Activated CD8-positive, alpha-beta memory T cell treated with anti-CD3 and anti-CD28 coated beads for 36 hours (primary cell): Measurements from ENCODE around the gene KIAA1191. TPM values are rescaled to one million over a fixed set of nuclear protein-coding genes. Genes with fewer than 3 reads are reported as not detected.
"Not testable (repeated sequence)": the region's sequence is repeated elsewhere in the genome, so short reads cannot be mapped to it uniquely, and the experiment has no call there.

ENCODE experiments used
- CTCF ChIA-PET: fragments of 350-600 bp; sonication (Branson Sonifier 250); formaldehyde crosslinking; loops from one replicate; lab custom pipeline; 2021; ENCODE audit warnings: antibody characterized with exemption; lab: Charles Lee
- POLR2A ChIA-PET: fragments of 350-600 bp; sonication (Branson Sonifier 250); formaldehyde crosslinking; loops from one replicate; lab custom pipeline; 2021; ENCODE audit warnings: antibody characterized with exemption; lab: Charles Lee
- total RNA-seq, 2 experiments: library from RNA; stranded (reverse); gene quantifications; one replicate each; pipeline ENCODE4 v1.2.3, GENCODE V29; 2021

KIAA1191 gene
- total RNA-seq, 2 experiments from 2014 or later, result 39.1 to 39.4 TPM

DNA sequence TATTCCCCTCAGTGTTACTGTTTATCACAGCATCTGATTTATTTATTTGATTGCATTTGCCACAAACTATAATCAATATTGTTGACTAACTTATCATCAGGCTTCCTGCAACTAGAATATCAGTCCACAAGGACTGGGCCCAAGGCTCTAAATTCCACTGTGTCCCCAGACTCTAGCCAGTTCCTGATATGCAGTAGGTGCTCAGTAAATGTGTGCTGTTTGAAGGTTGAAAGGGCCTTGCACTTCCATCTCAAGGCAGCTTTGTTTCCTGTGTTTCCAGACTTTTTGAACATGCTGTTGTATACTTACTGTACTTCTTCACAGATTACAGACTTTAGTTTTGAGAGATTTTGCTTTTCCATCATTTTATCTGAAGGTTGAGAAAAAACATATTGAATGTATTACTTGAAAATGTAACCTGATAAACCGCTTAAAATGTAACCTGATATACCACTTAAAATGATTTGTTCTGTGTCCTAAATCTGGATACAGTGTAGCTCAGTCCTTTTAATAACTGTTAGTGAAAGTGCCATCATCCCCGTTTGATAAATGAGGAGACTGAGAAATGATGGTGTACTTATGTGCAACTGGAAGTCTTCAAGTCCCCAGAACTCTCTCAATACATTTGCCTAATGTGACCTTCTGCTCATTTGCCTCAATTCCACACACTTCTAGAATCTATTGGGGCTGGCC, 18.7 kb downstream of the KIAA1191 start:
- CTCF ChIA-PET, result no interaction called here
- POLR2A ChIA-PET, result no interaction called here

DNA sequence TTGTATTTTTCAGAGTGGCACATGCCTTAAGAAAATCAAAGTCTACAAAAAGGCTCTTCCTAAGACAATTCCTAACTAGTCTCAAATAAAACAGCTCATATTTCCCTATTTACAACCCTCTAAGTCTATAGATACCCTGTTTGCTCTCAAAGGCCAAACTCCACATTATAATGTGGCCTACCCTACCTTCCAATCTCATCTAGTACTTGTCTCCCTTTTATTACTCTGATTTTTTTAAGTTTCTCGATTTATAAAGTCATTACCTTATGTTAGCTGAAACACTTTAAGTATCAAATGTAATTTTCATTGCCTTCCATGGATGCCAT, 19.4 kb downstream of the KIAA1191 start:
- ChIA-PET POLR2A (no interaction called here), CTCF (no interaction called here)

DNA sequence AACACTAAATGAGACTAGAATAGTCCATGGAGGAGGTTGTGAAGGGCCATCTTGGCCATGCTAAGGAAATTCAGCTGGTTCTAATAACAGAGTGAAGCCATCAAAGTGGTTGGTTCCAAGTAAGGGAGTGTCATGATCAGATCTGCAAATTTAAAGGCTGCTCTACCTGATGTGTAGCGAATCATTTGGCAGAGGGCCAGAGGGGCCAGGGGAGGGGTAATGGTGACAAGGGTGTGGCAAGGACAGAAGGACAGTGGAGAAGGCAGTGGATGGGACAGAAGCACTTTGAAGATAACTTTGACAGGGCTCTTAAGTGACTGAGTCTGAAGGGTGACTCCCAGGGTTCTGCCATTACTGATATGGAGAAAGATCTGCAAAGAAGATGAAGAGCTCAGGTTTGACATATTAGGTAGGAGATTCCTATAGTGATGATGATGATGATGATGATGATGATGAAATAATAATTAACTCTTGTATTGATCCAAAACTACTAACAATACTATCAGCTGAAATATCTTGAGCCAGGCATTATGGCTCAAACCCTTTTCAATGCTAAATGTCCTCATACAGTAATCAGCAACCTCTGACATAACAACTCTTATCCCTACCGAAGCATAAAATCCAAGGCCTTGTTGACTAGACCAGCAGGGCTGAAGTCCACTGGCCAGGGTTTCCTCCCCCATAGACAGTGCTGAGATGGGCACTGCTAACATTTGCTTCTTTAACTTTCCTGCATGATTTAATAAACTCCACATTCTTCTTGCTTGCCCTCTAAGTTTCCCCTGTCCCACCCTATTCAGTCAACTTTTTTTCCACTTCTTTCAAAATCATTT, 20.0 kb downstream of the KIAA1191 start:
- CTCF ChIA-PET, result no interaction called here
- POLR2A ChIA-PET, result no interaction called here

DNA sequence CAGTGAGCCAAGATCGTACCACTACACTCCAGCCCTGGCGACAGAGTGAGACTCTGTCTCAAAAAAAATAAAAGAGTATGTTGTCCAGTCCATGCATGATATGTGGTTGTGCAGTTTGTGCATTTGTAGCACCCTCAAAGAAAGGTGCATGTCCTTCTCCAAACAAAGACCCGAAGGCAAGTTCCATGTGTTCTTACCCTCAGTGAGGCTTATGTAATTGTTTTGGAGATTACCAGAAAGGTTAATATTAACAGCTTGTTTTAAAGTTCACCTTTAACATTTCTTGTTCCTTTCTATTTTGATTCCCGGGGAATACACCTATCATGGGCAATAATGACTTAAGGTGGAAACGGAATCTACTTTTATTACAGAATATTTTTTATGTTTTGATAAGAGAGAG, 22.3 kb downstream of the KIAA1191 start:
- ChIA-PET POLR2A (no interaction called here), CTCF (no interaction called here)

DNA sequence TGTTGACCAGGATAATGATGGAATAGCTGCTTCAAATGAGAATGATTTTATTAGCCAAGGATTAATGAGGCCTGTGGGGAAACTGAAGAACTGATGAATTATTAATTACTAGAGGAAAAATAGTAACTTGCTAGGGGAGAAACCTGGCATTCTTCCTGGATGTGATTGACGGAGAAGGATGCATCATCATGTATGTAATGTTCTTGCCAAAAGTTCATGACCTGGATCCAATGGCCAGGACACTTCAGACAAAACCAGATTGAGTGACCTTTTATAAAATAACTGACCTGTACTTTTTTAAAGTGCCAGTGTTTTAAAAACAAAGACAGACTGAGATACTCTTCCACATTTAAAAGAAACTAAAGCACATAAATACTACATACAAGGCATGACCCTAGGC, 23.7 kb downstream of the KIAA1191 start:
- CTCF ChIA-PET, result no interaction called here

DNA sequence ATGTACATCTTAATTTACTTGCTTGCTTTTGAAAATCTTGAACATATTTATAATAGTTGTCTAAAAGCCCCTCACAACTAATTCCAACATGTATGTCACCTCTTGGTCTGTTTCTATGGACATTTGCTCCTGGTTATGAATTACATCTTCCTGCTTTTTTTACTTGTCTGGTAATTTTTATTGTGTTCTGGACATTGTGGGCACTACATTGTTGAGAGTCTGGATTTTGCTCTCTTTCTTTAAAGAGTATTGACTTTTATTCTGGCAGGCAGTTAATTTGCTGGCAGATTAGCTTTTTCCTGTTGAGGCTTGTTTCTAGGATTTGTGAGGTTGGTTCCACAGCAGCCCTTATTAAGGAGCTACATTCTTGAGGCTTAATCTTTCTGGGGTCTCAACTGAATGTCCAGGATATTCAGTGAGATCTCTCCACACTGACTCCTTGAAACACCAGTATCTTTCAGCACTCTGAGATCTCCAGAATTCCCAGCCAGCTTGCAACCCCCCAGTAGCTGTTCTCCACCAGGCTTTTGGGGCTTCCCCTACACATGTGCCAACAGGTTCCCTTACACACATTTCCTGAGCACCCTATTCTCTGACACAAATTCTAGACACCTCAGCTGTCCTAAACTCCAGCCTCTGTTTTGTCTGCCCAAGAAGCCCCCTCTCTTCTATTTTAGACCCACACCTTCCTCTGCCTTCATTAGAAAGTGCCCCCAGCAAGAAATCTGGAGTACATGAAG, 27.4 kb downstream of the KIAA1191 start:
- ChIA-PET POLR2A (no interaction called here), CTCF (interaction anchor here (0.7 kb wide), 1 partner anchor 14 kb away, joined by 4 read pairs; no protein-coding TSS in a partner anchor)

More for the DNA sequence above, 23.7 kb downstream of the KIAA1191 start:
- POLR2A ChIA-PET, result no interaction called here

DNA sequence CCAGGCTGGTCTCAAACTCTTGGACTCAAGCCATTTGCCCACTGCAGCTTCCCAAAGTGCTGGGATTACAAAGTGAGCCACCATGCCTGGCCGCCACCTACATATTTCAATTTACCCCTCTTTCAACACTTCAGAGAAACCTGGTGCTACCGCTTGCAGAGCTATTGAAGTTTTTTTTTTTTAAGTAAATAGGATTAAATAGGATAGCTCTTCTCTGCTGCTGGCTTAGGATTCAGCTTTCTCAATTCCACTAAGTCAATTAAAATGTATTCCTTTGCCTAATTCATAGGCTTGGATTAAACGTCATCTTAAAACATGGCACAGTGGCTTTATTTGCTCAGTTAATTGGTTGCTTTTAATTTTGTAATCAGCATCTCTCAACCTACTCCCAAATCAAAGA, 41.0 kb downstream of the KIAA1191 start:
- ChIA-PET POLR2A (no interaction called here), CTCF (no interaction called here)

DNA sequence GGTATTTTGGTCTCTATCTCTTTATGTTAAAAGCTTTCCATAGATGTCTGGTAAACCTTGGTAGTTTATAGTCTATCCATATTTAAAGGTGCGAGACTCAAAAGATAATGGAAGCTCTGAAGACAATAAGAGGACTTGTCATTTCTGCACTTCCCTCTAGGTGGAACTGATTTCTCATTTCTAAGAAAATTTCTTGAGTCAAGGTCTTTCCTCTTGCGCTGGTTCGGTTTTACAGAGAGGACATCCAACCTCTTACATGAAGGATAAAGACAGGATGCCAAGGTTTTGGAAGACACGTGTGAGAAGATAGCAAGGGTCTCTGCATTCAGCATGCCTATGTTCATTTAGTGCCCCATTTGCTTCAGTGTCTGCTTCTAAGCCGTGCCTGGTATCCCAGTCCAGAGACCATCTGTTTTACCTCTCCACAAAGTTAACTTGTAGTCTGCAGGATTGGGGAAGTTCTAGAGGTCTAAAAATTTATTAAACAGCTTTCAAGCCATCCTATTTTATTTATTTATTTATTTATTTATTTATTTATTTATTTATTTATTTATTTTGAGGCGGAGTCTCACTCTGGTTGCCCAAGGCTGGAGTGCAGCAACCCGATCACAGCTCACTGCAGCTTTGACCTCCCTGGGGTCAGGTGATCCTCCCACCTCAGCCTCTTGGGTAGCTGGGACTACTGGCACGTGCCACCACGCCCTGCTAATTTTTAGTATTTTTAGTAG, 41.6 kb downstream of the KIAA1191 start:
- ChIA-PET CTCF (no interaction called here), POLR2A (no interaction called here)

DNA sequence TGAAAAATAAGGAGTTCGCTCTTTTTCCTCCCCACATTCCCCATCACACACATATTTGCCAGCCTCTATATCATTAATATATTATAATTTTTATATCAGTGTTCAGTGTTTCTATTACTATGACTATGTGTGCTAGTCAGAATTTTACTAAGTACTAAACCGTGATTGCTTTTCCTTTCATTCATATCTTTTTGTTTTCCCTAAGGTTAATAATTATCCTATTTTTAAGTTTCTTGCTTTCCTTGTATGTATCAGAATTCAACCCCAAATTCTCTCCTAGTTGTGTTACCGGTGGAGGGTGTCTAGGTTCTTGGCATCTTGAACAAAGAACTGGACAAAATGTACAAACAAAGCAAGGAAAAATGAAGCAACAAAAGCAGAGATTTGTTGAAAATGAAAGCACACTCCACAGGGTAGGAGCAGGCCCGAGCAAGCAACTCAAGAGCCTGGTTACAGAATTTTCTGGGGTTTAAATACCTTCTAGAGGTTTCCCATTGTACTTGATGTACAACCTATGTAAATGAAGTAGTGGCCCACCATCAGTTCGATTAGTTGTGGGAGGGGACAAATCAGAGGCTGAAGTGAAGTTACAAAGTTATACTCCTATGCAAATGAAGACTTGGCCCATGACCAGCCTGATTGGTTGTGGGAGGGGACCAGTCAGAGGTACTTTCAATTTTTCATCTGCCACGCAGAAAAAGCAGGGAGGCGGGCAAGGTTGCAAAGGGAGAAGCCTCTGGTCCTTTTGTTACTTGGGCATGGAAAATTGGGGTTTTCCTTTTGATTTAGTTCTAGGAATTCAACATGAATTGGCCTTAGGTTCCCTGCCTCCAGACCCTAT, 43.8 kb downstream of the KIAA1191 start:
- POLR2A ChIA-PET, result no interaction called here
- CTCF ChIA-PET, result no interaction called here

DNA sequence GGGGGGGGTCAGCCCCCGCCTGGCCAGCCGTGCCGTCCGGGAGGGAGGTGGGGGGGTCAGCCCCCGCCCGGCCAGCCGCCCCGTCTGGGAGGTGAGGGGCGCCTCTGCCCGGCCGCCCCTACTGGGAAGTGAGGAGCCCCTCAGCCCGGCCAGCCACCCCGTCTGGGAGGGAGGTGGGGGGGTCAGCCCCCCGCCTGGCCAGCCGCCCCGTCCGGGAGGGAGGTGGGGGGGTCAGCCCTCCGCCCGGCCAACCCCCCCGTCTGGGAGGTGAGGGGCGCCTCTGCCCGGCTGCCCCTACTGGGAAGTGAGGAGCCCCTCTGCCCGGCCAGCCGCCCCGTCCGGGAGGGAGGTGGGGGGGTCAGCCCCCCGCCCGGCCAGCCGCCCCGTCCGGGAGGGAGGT, 56.2 kb downstream of the KIAA1191 start:
- CTCF ChIA-PET, POLR2A ChIA-PET: not testable (repeated sequence)

Other genes with a start within 250 kb of the KIAA1191 start
- 10 to 100 TPM; 22.5 to 24.5 TPM for gene SIMC1, start 123.3 kb downstream of the KIAA1191 start, total RNA-seq
- 10 to 100 TPM; 15.9 to 16.7 TPM for gene ARL10, start 3.7 kb upstream of the KIAA1191 start, total RNA-seq
- gene NOP16, start 26.8 kb upstream of the KIAA1191 start, total RNA-seq, result 100 to 1,000 TPM; 151 to 163 TPM
- gene HIGD2A, start 27.0 kb upstream of the KIAA1191 start, total RNA-seq, result 10 to 100 TPM; 91.5 to 93.6 TPM
- 10 to 100 TPM; 61.6 to 67.5 TPM for gene CLTB, start 54.8 kb upstream of the KIAA1191 start, total RNA-seq
- gene FAF2, start 86.6 kb upstream of the KIAA1191 start, total RNA-seq, result 10 to 100 TPM; 41.7 to 42.9 TPM
- gene RNF44, start 175.6 kb upstream of the KIAA1191 start, total RNA-seq, result 10 to 100 TPM; 47.2 to 50.5 TPM
- gene CDHR2, start 187.6 kb upstream of the KIAA1191 start, total RNA-seq, result under 1 TPM; 0.06 to 0.50 TPM
- gene GPRIN1, start 248.4 kb upstream of the KIAA1191 start, total RNA-seq, result 1 to 10 TPM; 2.7 to 3.0 TPM